GM12873 (cell line): ENCODE results near the gene GALNT14.

Source experiments
- TF ChIP-seq, protein P1 (sequence below): IDR thresholded peaks from 2 replicates; pipeline ENCODE4 v1.5.1; 2012; ENCODE audit warnings: low read depth, mild to moderate bottlenecking, moderate library complexity, low read length, control low read depth; ENCODE audit not compliant: insufficient read depth; ENCODE audit errors: missing control alignments

Gene GALNT14

DNA sequence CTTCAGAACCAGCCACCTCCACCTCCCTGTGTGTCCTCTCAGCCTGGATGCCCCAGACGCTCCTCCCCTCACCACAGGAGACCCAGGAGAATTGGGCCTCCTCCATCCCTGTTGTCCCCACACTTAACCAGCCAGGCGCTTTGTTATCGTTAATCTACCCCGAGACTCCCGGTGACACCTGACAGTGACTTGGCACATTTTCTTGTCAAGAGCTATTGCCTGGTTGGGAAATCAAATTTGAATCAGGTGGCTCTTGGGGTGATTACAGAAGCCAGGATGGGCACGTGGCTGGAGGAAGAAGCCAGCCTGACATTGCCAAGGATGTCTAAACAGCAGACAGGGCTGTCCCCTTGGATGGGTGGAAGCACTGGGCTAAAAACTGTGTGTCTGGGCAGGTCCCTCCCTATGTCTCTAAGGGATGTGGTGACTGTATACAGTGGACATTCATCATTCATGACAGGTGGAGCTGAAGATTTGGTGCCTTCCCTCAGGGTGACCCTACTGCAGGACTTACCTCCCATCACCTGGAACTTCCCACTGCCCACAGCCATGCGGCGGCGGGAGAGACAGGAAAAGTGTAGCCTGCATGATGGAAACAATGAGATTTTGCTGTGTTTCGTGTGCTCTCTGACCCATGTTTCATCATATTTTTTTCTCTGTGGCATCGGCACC, 173.8 kb downstream of the GALNT14 start:
- TF ChIP-seq, protein P1, sequence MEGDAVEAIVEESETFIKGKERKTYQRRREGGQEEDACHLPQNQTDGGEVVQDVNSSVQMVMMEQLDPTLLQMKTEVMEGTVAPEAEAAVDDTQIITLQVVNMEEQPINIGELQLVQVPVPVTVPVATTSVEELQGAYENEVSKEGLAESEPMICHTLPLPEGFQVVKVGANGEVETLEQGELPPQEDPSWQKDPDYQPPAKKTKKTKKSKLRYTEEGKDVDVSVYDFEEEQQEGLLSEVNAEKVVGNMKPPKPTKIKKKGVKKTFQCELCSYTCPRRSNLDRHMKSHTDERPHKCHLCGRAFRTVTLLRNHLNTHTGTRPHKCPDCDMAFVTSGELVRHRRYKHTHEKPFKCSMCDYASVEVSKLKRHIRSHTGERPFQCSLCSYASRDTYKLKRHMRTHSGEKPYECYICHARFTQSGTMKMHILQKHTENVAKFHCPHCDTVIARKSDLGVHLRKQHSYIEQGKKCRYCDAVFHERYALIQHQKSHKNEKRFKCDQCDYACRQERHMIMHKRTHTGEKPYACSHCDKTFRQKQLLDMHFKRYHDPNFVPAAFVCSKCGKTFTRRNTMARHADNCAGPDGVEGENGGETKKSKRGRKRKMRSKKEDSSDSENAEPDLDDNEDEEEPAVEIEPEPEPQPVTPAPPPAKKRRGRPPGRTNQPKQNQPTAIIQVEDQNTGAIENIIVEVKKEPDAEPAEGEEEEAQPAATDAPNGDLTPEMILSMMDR, result no peak

DNA sequence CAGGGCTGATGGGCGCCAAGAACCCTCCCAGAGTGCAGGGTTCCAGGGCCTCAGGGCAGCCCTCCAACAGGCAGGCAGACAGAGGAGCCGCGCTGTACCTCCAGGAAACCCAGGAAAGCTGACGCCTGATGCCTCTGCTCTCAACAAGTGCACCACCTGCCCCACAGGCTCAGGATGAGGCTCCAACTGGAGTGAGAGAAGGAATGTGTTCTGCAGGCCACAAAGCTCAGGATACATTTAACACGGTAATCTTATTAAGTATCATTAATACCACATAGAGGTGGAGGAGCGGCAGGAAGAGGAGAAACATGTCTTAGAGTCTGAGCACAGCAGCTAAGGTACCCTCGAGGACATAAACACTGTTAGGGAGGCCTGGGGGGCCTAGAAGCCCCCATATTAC, 175.1 kb downstream of the GALNT14 start:
- TF ChIP-seq, protein P1, result no peak

GRCh38 chr2:30960213-30960612, 178.0 kb downstream of the GALNT14 start:
- TF ChIP-seq, protein P1, result no peak

- TF ChIP-seq, protein P1, result no peak
Measured at GRCh38 chr2:30959653-30960052, 178.6 kb downstream of the GALNT14 start.

GRCh38 chr2:30958918-30959265, 179.3 kb downstream of the GALNT14 start:
- TF ChIP-seq, protein P1, result no peak

DNA sequence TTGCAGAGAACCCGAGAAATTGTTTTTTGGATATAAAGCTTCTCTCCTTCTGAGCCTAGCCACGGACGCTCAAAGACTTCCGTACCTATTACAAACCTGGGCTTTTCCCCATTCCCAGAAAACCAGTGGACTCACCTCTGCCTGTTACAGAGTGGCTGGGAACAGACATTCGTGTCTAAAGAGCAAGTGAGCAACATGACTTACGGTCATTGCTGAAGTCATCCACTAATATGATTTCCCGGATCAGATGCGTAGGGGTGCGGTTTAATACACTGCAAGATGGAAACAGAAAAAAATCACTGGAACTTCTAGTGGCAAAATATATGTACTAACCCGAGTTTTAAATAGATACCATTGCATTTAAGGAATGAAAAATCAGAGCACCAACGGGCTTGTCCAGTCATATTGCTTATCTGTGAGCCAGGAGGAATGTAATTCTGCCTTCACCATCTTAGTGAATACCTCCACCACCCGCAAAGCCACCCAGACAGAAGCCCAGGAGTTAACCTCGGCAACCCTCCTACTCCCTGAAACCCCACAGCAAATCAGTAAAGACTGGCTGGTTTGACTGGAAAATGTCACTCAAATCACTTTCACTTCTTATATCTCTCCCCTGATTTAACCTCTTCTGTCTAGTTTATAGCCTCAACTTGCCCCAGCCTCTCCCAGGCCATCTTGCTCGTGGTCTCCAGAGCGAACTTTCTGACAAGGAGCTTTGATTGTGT, 179.9 kb downstream of the GALNT14 start:
- TF ChIP-seq, protein P1, result no peak

- TF ChIP-seq, protein P1, result no peak
Measured at GRCh38 chr2:30957591-30957990, 180.6 kb downstream of the GALNT14 start.
